ENCODE measurements around the gene FOXI2.
A peak's percentile ranks its signal among the peaks of the same experiment; 100 is the strongest.

The FOXI2 gene

GRCh38 chr10:127743205-127743604 lies 6.2 kb downstream of the FOXI2 start:
- no peak for DNase-seq (ENCODE audit: low spot score)

- no peak for DNase-seq (ENCODE audit: low spot score)
Observed at GRCh38 chr10:127744956-127745355, 8.0 kb downstream of the FOXI2 start.

- no peak for DNase-seq (ENCODE audit: low spot score)
Observed at GRCh38 chr10:127745861-127746260, 8.9 kb downstream of the FOXI2 start.

- no peak for DNase-seq (ENCODE audit: low spot score)
Observed at GRCh38 chr10:127755753-127756152, 18.8 kb downstream of the FOXI2 start.

- no peak for DNase-seq (ENCODE audit: low spot score)
Observed at GRCh38 chr10:127756264-127756663, 19.3 kb downstream of the FOXI2 start.

- DNase-seq (ENCODE audit: low spot score), result no peak
Observed at GRCh38 chr10:127757033-127757432, 20.0 kb downstream of the FOXI2 start.

- no peak for DNase-seq (ENCODE audit: low spot score)
Observed at GRCh38 chr10:127759276-127759675, 22.3 kb downstream of the FOXI2 start.

- no peak for DNase-seq (ENCODE audit: low spot score)
Observed at GRCh38 chr10:127762925-127763324, 25.9 kb downstream of the FOXI2 start.

- no peak for DNase-seq (ENCODE audit: low spot score)
Observed at GRCh38 chr10:127774766-127775559, 38.0 kb downstream of the FOXI2 start.

- peak; percentile 1 for DNase-seq (ENCODE audit: low spot score)
Observed at GRCh38 chr10:127776816-127777215, 39.8 kb downstream of the FOXI2 start.

GRCh38 chr10:127781412-127781811 lies 44.4 kb downstream of the FOXI2 start:
- no peak for DNase-seq (ENCODE audit: low spot score)

GRCh38 chr10:127787873-127788272 lies 50.9 kb downstream of the FOXI2 start:
- DNase-seq (ENCODE audit: low spot score), result no peak

- no peak for DNase-seq (ENCODE audit: low spot score)
Observed at GRCh38 chr10:127790066-127790624, 53.2 kb downstream of the FOXI2 start.

Measured in RKO (cell line).